H1 (cell line): ENCODE results near the gene NELL2. TPM values are rescaled to one million over a fixed set of nuclear protein-coding genes. Genes with fewer than 3 reads are reported as not detected.

Experiments used
- ATF2 ChIP-seq: IDR thresholded peaks from 2 replicates; pipeline ENCODE4 v1.6.1; 2012; ENCODE audit warnings: low read length, inconsistent platforms
- BACH1 ChIP-seq: IDR thresholded peaks from 2 replicates; pipeline ENCODE4 v1.6.1; 2012; ENCODE audit warnings: low read length, improper control_type of control experiment
- CEBPB ChIP-seq: IDR thresholded peaks from 2 replicates; pipeline ENCODE4 v1.6.1; 2012; ENCODE audit warnings: low read depth, low read length
- TBP ChIP-seq: IDR thresholded peaks from 2 replicates; pipeline ENCODE4 v1.6.1; 2011; ENCODE audit warnings: low read depth, low read length, improper control_type of control experiment
- polyA plus RNA-seq, 7 experiments: library from polyadenylated mRNA; depleted of rRNA in 3 of 7; stranded (reverse) in 5 of 7; unstranded in 2 of 7; fragments of >200 nt in 5 of 7; fragments of 200-250 nt in 2 of 7; gene quantifications; 1 replicate in 5 of 7; 2 replicates in 1 of 7; 4 replicates in 1 of 7; pipeline versions ENCODE4 v1.2.1 to v1.2.3, GENCODE V29; 2011 to 2013; ENCODE audit warnings: missing spikeins in 2 of 7, mixed read lengths in 2 of 7
- total RNA-seq: library from RNA; stranded (reverse); fragmentation: NEBNext Ultra II Directional; extraction: Animal tissue kit (Norgen Biotek cat#: 25700); gene quantifications from 2 replicates; pipeline ENCODE4 v1.2.1, GENCODE V29; 2021

Gene NELL2
- total and polyA plus RNA-seq, 2 of the 8 experiments (the other 6 are each of a cell fraction or from before 2014, with no cell fraction given), result 54.2 to 56.8 TPM

GRCh38 chr12:44846826-44847225, 29.3 kb downstream of the NELL2 start (continued):
- no peak for TF ChIP-seq ATF2
- TF ChIP-seq CEBPB, result no peak
- no peak for TF ChIP-seq TBP
- TF ChIP-seq BACH1, result no peak
